WTC11 (cell line): Measurements from ENCODE around the gene PAAF1. TPM values are rescaled to one million over a fixed set of nuclear protein-coding genes. Genes with fewer than 3 reads are reported as not detected.

Source experiments
- ATAC-seq: fragments of 200-7000 bp; cut with Tn5 transposase; 2 replicates; pipeline ENCODE4 v1.10.0; 2021; ENCODE audit warnings: mild to moderate bottlenecking, moderate library complexity
- CTCF ChIA-PET: fragments of 300-600 bp; sonication (Branson Sonifier 250); formaldehyde crosslinking; loops from one replicate; lab custom pipeline; 2021; ENCODE audit warnings: antibody characterized with exemption; lab: Charles Lee
- POLR2A ChIA-PET: fragments of 350-600 bp; sonication (Branson Sonifier 250); formaldehyde crosslinking; loops from one replicate; lab custom pipeline; 2021; ENCODE audit warnings: antibody characterized with exemption; lab: Charles Lee
- DNase-seq: peaks from one replicate; pipeline ENCODE4 v3.0.0; 2021; ENCODE audit warnings: low spot score
- H3K27ac Mint-ChIP-seq: 2 replicates; pipeline ENCODE4 v1.8.0; 2021; ENCODE audit warnings: mixed read lengths
- H3K27me3 Mint-ChIP-seq: 2 replicates; pipeline ENCODE4 v1.8.0; 2021; ENCODE audit warnings: low read depth, mild to moderate bottlenecking, moderate library complexity, mixed read lengths
- H3K36me3 Mint-ChIP-seq: 2 replicates; pipeline ENCODE4 v1.8.0; 2021; ENCODE audit warnings: mixed read lengths
- H3K4me1 Mint-ChIP-seq: 2 replicates; pipeline ENCODE4 v1.8.0; 2022; ENCODE audit warnings: mixed read lengths
- H3K4me3 Mint-ChIP-seq: 2 replicates; pipeline ENCODE4 v1.8.0; 2021; ENCODE audit warnings: mild to moderate bottlenecking, moderate library complexity, mixed read lengths
- H3K9me3 Mint-ChIP-seq: 2 replicates; pipeline ENCODE4 v1.8.0; 2021; ENCODE audit warnings: mixed read lengths
- ATF1 ChIP-seq: sonication (generic); formaldehyde crosslinking; IDR thresholded peaks from 2 replicates; pipeline ENCODE4 v1.8.1; 2023; ENCODE audit warnings: mild to moderate bottlenecking, moderate library complexity, missing genetic modification reagents
- CTCF ChIP-seq: fragments of 200-600 bp; IDR thresholded peaks from 2 replicates; pipeline ENCODE4 v1.8.0; 2022; ENCODE audit warnings: antibody characterized with exemption
- E2F4 ChIP-seq: sonication (generic); formaldehyde crosslinking; IDR thresholded peaks from 2 replicates; pipeline ENCODE4 v1.8.1; 2022; ENCODE audit warnings: low read depth, mild to moderate bottlenecking, moderate library complexity, missing genetic modification reagents, borderline replicate concordance
- ETV6 ChIP-seq: sonication (generic); formaldehyde crosslinking; IDR thresholded peaks from 2 replicates; pipeline ENCODE4 v1.8.1; 2022; ENCODE audit warnings: mild to moderate bottlenecking, missing genetic modification reagents
- FOXJ3 ChIP-seq: sonication (generic); formaldehyde crosslinking; IDR thresholded peaks from 2 replicates; pipeline ENCODE4 v1.9.0; 2021; ENCODE audit warnings: missing genetic modification reagents, mild to moderate bottlenecking, borderline replicate concordance
- GRHL2 ChIP-seq: fragments of 250-450 bp; sonication (Bioruptor Pico); IDR thresholded peaks from 2 replicates; pipeline ENCODE4 v1.8.0; 2022; ENCODE audit warnings: mild to moderate bottlenecking, moderate library complexity; ENCODE audit not compliant: insufficient replicate concordance, severe bottlenecking
- HMGA2 ChIP-seq: fragments of 250-450 bp; sonication (Bioruptor Pico); IDR thresholded peaks from 2 replicates; pipeline ENCODE4 v1.4.0; 2021; ENCODE audit warnings: mild to moderate bottlenecking, moderate library complexity
- OVOL2 ChIP-seq: fragments of 250-450 bp; sonication (Bioruptor Pico); IDR thresholded peaks from 2 replicates; pipeline ENCODE4 v1.9.0; 2021; ENCODE audit warnings: mild to moderate bottlenecking, borderline replicate concordance
- PRDM15 ChIP-seq: sonication (generic); formaldehyde crosslinking; IDR thresholded peaks from 2 replicates; pipeline ENCODE4 v1.8.0; 2022; ENCODE audit warnings: missing genetic modification reagents
- SMAD3 ChIP-seq: sonication (generic); formaldehyde crosslinking; IDR thresholded peaks from 2 replicates; pipeline ENCODE4 v1.8.0; 2022; ENCODE audit warnings: missing genetic modification reagents, mild to moderate bottlenecking, borderline replicate concordance
- STAT6 ChIP-seq: sonication (generic); formaldehyde crosslinking; conservative IDR thresholded peaks from 2 replicates; pipeline ENCODE4 v1.8.1; 2023; ENCODE audit warnings: mild to moderate bottlenecking, low read depth, missing genetic modification reagents, moderate library complexity
- TCF7 ChIP-seq: sonication (generic); formaldehyde crosslinking; IDR thresholded peaks from 2 replicates; pipeline ENCODE4 v1.8.0; 2022; ENCODE audit warnings: mild to moderate bottlenecking, low read depth, missing genetic modification reagents, moderate library complexity
- ZBTB43 ChIP-seq: sonication (generic); formaldehyde crosslinking; IDR thresholded peaks from 2 replicates; pipeline ENCODE4 v1.8.1; 2023; ENCODE audit warnings: mild to moderate bottlenecking, missing genetic modification reagents
- ZMAT4 ChIP-seq: fragments of 250-450 bp; sonication (Bioruptor Pico); IDR thresholded peaks from 2 replicates; pipeline ENCODE4 v1.9.0; 2021; ENCODE audit warnings: mild to moderate bottlenecking
- ZNF281 ChIP-seq: sonication (generic); formaldehyde crosslinking; IDR thresholded peaks from 2 replicates; pipeline ENCODE4 v1.8.0; 2023; ENCODE audit warnings: mild to moderate bottlenecking, missing genetic modification reagents
- total RNA-seq: library from RNA; stranded (reverse); gene quantifications from 3 replicates; pipeline ENCODE4 v1.2.3, GENCODE V29; 2021

The PAAF1 gene
- total RNA-seq, 1 experiment from 2014 or later: 27.7 TPM

- DNase-seq (no peak), ATAC-seq (no peak)
- Mint-ChIP-seq H3K27me3 (peaks cover 8% of the 10 kb centered on the region; the same call in 1 of the 2 replicates), H3K4me3 (no peak overlapping the region), H3K9me3 (peaks cover 53% of the 10 kb centered on the region)
- ChIA-PET POLR2A (no interaction called here), CTCF (no interaction called here)
- no peak for TF ChIP-seq ZNF281 (CRISPR knock-in tag)
- no peak for TF ChIP-seq SMAD3
- no peak for TF ChIP-seq GRHL2 (CRISPR knock-in tag)
- no peak for TF ChIP-seq TCF7 (CRISPR knock-in tag)
- TF ChIP-seq ZMAT4 (CRISPR knock-in tag): no peak
- no peak for TF ChIP-seq OVOL2
- no peak for TF ChIP-seq CTCF
- TF ChIP-seq E2F4 (CRISPR knock-in tag): no peak
- TF ChIP-seq PRDM15 (CRISPR knock-in tag): no peak
- no peak for TF ChIP-seq HMGA2 (CRISPR knock-in tag)
- TF ChIP-seq ETV6 (CRISPR knock-in tag): no peak
- TF ChIP-seq ZBTB43 (CRISPR knock-in tag): no peak
- TF ChIP-seq, all 79 proteins: peak for 0
- Mint-ChIP-seq H3K36me3 (peaks cover 33% of the 10 kb centered on the region), H3K27ac (no peak overlapping the region), H3K4me1 (no peaks in the 10 kb centered on the region)
Measured at GRCh38 chr11:73942010-73942409, 65.2 kb downstream of the PAAF1 start.

GRCh38 chr11:73944085-73944484 is 67.3 kb downstream of the PAAF1 start:
- Mint-ChIP-seq H3K27me3 (0 out of 2 replicates have a peak, but pooled peaks cover 3% of the 10 kb centered on the region), H3K36me3 (peaks cover 19% of the 10 kb centered on the region), H3K9me3 (peaks cover 52% of the 10 kb centered on the region), H3K4me1 (no peaks in the 10 kb centered on the region), H3K4me3 (no peak overlapping the region), H3K27ac (no peak overlapping the region)
- ChIA-PET POLR2A (no interaction called here), CTCF (interaction anchor here (3.1 kb wide), 1 partner anchor 13 kb away, joined by 8 read pairs; no protein-coding TSS in a partner anchor)
- ATAC-seq: no peak
- DNase-seq: no peak
- TF ChIP-seq FOXJ3 (CRISPR knock-in tag): no peak
- TF ChIP-seq ZBTB43 (CRISPR knock-in tag): no peak
- no peak for TF ChIP-seq ATF1 (CRISPR knock-in tag)
- no peak for TF ChIP-seq ZNF281 (CRISPR knock-in tag)
- no peak for TF ChIP-seq STAT6 (CRISPR knock-in tag)
